CD14-positive monocyte (primary cell): ENCODE data around the gene ITGB3BP. TPM values are rescaled to one million over a fixed set of nuclear protein-coding genes. Genes with fewer than 3 reads are reported as not detected.

Source experiments
- DNase-seq, 3 donors: peaks; one replicate each; pipeline ENCODE4 v3.0.0-alpha.2; 2011 to 2022
- H2AFZ ChIP-seq: 2 replicates; pipeline ENCODE4 v1.6.0; 2012; ENCODE audit warnings: mild to moderate bottlenecking, low read depth, low read length, inconsistent platforms; ENCODE audit not compliant: insufficient read depth, poor library complexity, severe bottlenecking
- H3K27ac ChIP-seq, 2 donors: 1 replicate in 1 of 2; 2 replicates in 1 of 2; pipeline ENCODE4 v1.5.1; 2012 to 2013; ENCODE audit warnings: low read length in 2 of 2, control low read depth in 1 of 2, inconsistent platforms in 1 of 2, low read depth in 1 of 2, mild to moderate bottlenecking in 1 of 2
- H3K27me3 ChIP-seq, 2 donors: one replicate each; pipeline versions ENCODE4 v1.6.0 to v1.6.1; 2011 to 2013; ENCODE audit warnings: low read length in 2 of 2; ENCODE audit not compliant: control insufficient read depth in 2 of 2, insufficient read depth in 2 of 2
- H3K36me3 ChIP-seq, 2 donors: replicated peaks in 1 of 2; 1 replicate in 1 of 2; 2 replicates in 1 of 2; pipeline versions ENCODE4 v1.5.1 to v1.6.1; 2012 to 2013; ENCODE audit warnings: low read length in 2 of 2, control low read depth in 1 of 2, inconsistent platforms in 1 of 2, mild to moderate bottlenecking in 1 of 2; ENCODE audit not compliant: insufficient read depth in 2 of 2, control insufficient read depth in 1 of 2
- H3K4me1 ChIP-seq, 2 donors: 1 replicate in 1 of 2; 2 replicates in 1 of 2; pipeline versions ENCODE4 v1.5.1 to v1.6.1; 2012 to 2013; ENCODE audit warnings: low read length in 2 of 2, control low read depth in 1 of 2, inconsistent platforms in 1 of 2, mild to moderate bottlenecking in 1 of 2, moderate library complexity in 1 of 2; ENCODE audit not compliant: insufficient read depth in 2 of 2, control insufficient read depth in 1 of 2
- H3K4me2 ChIP-seq: replicated peaks from 2 replicates; pipeline ENCODE3; 2012; ENCODE audit warnings: low read length, moderate library complexity, mild to moderate bottlenecking; ENCODE audit not compliant: poor library complexity, severe bottlenecking; ENCODE audit errors: extremely low read depth
- H3K4me3 ChIP-seq, 3 experiments: fragments of 200-600 bp in 1 of 3; sonication (generic) in 1 of 3; replicated peaks in 1 of 3; 1 replicate in 2 of 3; 2 replicates in 1 of 3; pipeline ENCODE4 v1.5.1; 2011 to 2013; ENCODE audit warnings: low read length in 3 of 3, mild to moderate bottlenecking in 3 of 3, control low read depth in 2 of 3, low read depth in 2 of 3, inconsistent platforms in 1 of 3, moderate library complexity in 1 of 3
- H3K79me2 ChIP-seq: 2 replicates; pipeline ENCODE4 v1.6.0; 2012; ENCODE audit warnings: mild to moderate bottlenecking, control low read depth, inconsistent platforms, low read length, moderate library complexity; ENCODE audit not compliant: insufficient read depth
- H3K9ac ChIP-seq: 2 replicates; pipeline ENCODE4 v1.6.0; 2017; ENCODE audit warnings: low read length, mild to moderate bottlenecking; ENCODE audit not compliant: insufficient read depth, poor library complexity, severe bottlenecking
- H3K9me3 ChIP-seq, 2 donors: replicated peaks in 1 of 2; 1 replicate in 1 of 2; 2 replicates in 1 of 2; pipeline versions ENCODE4 v1.5.1 to v1.6.1; 2012 to 2013; ENCODE audit warnings: low read length in 2 of 2, control low read depth in 1 of 2; ENCODE audit not compliant: control insufficient read depth in 1 of 2, insufficient read depth in 1 of 2
- H4K20me1 ChIP-seq: 2 replicates; pipeline ENCODE4 v1.6.0; 2012; ENCODE audit warnings: mild to moderate bottlenecking, low read length, control low read depth, moderate library complexity; ENCODE audit not compliant: insufficient read depth
- H3K27ac Mint-ChIP-seq, 7 donors: one replicate each; pipeline ENCODE4 v1.8.0; 2020; ENCODE audit warnings: mild to moderate bottlenecking in 7 of 7, mixed read lengths in 7 of 7, moderate library complexity in 6 of 7, inconsistent platforms in 2 of 7
- H3K27me3 Mint-ChIP-seq, 3 donors: one replicate each; pipeline ENCODE4 v1.8.0; 2021 to 2022; ENCODE audit warnings: low read depth in 3 of 3, mild to moderate bottlenecking in 3 of 3, mixed read lengths in 3 of 3, moderate library complexity in 3 of 3, inconsistent platforms in 1 of 3
- H3K36me3 Mint-ChIP-seq, 2 donors: one replicate each; pipeline ENCODE4 v1.8.0; 2020; ENCODE audit warnings: mixed read lengths in 2 of 2, inconsistent platforms in 1 of 2, mild to moderate bottlenecking in 1 of 2
- H3K4me1 Mint-ChIP-seq: one replicate; pipeline ENCODE4 v1.8.0; 2020; ENCODE audit warnings: mild to moderate bottlenecking, mixed read lengths
- H3K4me3 Mint-ChIP-seq, 2 donors: one replicate each; pipeline ENCODE4 v1.8.0; 2020; ENCODE audit warnings: mild to moderate bottlenecking in 2 of 2, mixed read lengths in 2 of 2, moderate library complexity in 1 of 2
- H3K9me3 Mint-ChIP-seq, 7 donors: one replicate each; pipeline ENCODE4 v1.8.0; 2020 to 2022; ENCODE audit warnings: mixed read lengths in 7 of 7, mild to moderate bottlenecking in 6 of 7, moderate library complexity in 6 of 7, inconsistent platforms in 2 of 7
- WGBS: methylation state at CpG from one replicate; pipeline ENCODE4 v1.1.5; 2013; ENCODE audit warnings: missing lambda C conversion rate; ENCODE audit not compliant: insufficient coverage; 5-methylcytosine and 5-hydroxymethylcytosine counted together
- intact Hi-C, 2 donors: fragments of 100-400 bp; cut with micrococcal nuclease; formaldehyde crosslinking; loops; one replicate each; pipeline versions ENCODE4 v1.15.0 to v1.15.1; 2023
- polyA plus RNA-seq, 3 donors: library from polyadenylated mRNA; depleted of rRNA in 1 of 3; unstranded in 2 of 3; stranded (reverse) in 1 of 3; fragments of 300-500 nt in 2 of 3; fragments of >200 nt in 1 of 3; fragmentation: Illumina TruSeq in 2 of 3; gene quantifications; 1 replicate in 2 of 3; 2 replicates in 1 of 3; pipeline ENCODE4 v1.2.3, GENCODE V29; 2012 to 2021
- TF ChIP-seq, protein P1 (sequence below): fragments of 200-600 bp; IDR thresholded peaks from one replicate; pipeline ENCODE4 v1.8.0; 2022; ENCODE audit warnings: antibody characterized with exemption, mild to moderate bottlenecking

The ITGB3BP gene
- polyA plus RNA-seq, 3 donors: 5.2 to 7.0 (median 6.6) TPM

DNA sequence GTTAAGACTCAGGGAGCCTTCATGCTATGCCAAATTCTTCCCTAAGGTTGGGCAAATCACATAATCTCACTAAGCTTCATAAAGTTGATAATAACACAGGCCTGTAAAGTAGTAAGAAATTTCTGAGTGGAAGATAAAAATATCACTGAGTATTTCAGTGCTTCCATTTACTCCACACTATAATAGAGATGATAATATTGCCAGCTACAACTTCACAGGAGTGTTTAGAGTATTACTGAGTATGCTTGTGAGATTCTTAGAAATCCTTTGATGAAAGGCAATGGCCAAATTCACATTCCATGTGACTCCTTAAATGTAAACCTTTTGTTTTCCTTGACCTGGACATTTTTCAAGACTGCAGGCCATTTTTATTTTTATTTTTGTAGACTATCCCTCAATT, 10.4 kb downstream of the ITGB3BP start:
- intact Hi-C loops: no loop called here
- TF ChIP-seq, protein P1, sequence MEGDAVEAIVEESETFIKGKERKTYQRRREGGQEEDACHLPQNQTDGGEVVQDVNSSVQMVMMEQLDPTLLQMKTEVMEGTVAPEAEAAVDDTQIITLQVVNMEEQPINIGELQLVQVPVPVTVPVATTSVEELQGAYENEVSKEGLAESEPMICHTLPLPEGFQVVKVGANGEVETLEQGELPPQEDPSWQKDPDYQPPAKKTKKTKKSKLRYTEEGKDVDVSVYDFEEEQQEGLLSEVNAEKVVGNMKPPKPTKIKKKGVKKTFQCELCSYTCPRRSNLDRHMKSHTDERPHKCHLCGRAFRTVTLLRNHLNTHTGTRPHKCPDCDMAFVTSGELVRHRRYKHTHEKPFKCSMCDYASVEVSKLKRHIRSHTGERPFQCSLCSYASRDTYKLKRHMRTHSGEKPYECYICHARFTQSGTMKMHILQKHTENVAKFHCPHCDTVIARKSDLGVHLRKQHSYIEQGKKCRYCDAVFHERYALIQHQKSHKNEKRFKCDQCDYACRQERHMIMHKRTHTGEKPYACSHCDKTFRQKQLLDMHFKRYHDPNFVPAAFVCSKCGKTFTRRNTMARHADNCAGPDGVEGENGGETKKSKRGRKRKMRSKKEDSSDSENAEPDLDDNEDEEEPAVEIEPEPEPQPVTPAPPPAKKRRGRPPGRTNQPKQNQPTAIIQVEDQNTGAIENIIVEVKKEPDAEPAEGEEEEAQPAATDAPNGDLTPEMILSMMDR: no peak
- Mint-ChIP-seq H3K27ac (no peak overlapping the region), H3K36me3 (peaks cover 6 to 14% of the 10 kb centered on the region in 2 donors), H3K9me3 (peaks cover 0 to 4% (median 2%) of the 10 kb centered on the region in 7 donors), H3K4me1 (no peaks in the 10 kb centered on the region), H3K4me3 (no peak overlapping the region), H3K27me3 (no peaks in the 10 kb centered on the region)
- Histone ChIP-seq H2AFZ (no peak overlapping the region), H3K4me2 (no peak overlapping the region), H3K4me3 (no peak overlapping the region), H3K9me3 (no peaks in the 10 kb centered on the region), H3K9ac (no peak overlapping the region), H3K4me1 (no peaks in the 10 kb centered on the region), H4K20me1 (no peaks in the 10 kb centered on the region), H3K79me2 (no peaks in the 10 kb centered on the region), H3K27ac (no peak overlapping the region), H3K27me3 (no peaks in the 10 kb centered on the region), H3K36me3 (peaks cover 5 to 6% of the 10 kb centered on the region in 2 donors)
- DNase-seq: no peak

DNA sequence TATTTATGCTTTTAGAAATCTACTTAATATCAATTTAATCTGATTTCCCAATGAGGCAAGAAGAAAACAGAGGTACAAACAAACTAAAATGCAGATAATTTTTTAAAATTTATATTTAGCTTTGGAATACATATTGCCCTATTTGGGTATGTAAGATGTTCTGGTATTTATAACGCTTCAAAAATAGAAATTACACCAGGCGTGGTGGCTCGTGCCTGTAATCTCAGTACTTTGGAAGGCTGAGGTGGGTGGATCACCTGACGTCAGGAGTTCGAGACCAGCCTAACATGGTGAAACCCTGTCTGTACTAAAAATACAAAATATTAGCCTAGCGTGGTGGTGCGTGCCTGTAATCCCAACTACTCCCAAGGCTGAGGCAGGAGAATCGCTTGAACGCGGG, 13.3 kb downstream of the ITGB3BP start:
- intact Hi-C loops: no loop called here
- no peak overlapping the region for H2AFZ ChIP-seq
- Mint-ChIP-seq H3K36me3 (peaks cover 21 to 24% of the 10 kb centered on the region in 2 donors), H3K4me3 (no peak overlapping the region), H3K27me3 (no peaks in the 10 kb centered on the region), H3K27ac (no peak overlapping the region), H3K4me1 (no peaks in the 10 kb centered on the region), H3K9me3 (peaks cover 0 to 18% (median 3%) of the 10 kb centered on the region in 7 donors)
- TF ChIP-seq, protein P1: no peak
- WGBS: 100% methylated on average over 1 of the region's 10 CpGs
- no peaks in the 10 kb centered on the region for H3K9me3 ChIP-seq
- no peak overlapping the region for H3K9ac ChIP-seq
- no peaks in the 10 kb centered on the region for H3K27me3 ChIP-seq
- no peak for DNase-seq
- H3K36me3 ChIP-seq: peaks cover 14 to 20% of the 10 kb centered on the region in 2 donors
- H3K4me3 ChIP-seq: no peak overlapping the region
- no peak overlapping the region for H3K4me2 ChIP-seq
- no peak overlapping the region for H3K27ac ChIP-seq
- H3K79me2 ChIP-seq: no peaks in the 10 kb centered on the region
- H4K20me1 ChIP-seq: no peaks in the 10 kb centered on the region
- no peaks in the 10 kb centered on the region for H3K4me1 ChIP-seq
